GM04504 (cell line): ENCODE measurements around the gene PKD2.
"Not testable (repeated sequence)": the region's sequence is repeated elsewhere in the genome, so short reads cannot be mapped to it uniquely, and the experiment has no call there.

ENCODE experiments used
- DNase-seq: peaks from one replicate; pipeline ENCODE4 v3.0.0-alpha.2; 2012; ENCODE audit warnings: low read depth

The PKD2 gene

DNA sequence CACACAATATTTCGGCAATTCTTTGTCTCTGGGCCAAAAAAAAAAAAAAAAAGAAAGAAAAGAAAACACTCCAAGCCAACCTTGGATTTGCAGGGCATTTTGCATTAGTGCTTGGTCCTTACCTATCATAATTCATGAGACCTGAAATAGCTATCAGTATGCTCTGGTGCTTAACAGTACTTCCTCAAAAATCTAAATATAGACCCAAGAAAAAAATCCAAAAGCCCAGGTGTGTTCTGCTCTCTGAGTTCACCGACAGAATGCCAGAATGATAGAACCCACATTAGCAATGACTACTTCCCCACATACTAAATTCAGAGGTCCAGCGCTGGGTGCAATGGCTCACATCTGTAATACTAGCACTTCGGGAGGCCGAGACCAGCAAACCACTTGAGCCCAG is 108.2 kb downstream of the PKD2 start:
- DNase-seq = no peak

DNA sequence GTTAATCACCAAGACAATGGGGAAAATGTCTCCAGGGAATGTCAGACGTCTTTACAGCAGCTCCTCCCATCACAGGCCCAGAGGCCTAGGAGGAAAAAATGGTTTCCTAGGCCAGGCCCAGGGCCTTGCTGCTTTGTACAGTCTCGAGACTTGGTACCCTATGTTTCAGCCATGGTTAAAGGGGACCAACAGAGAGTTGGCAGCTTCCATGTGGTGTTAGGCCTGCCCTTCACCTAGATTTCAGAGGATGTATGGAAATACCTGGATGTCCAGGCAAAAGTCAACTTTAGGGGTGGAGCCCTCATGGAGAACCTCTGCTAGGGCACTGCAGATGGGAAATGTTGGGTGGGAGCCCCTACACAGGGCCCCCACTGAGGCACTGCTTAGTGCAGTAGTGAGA is 112.5 kb downstream of the PKD2 start:
- no peak for DNase-seq

DNA sequence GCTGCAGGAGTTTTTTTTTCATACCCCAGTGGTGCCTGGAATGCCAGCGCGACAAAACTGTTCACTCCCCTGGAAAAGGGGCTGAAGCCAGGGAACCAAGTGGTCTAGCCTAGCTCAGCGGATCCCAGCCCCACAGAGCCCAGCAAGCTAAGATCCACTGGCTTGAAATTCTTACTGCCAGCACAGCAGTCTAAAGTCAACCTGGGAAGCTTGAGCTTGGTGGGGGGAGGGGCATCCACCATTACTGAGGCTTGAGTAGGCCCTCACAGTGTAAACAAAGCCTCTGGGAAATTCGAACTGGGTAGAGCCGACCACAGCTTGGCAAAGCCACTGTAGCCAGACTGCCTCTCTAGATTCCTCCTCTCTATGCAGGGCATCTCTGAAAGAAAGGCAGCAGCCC is 114.8 kb downstream of the PKD2 start:
- not testable (repeated sequence) for DNase-seq
